Measurements from ENCODE around the gene HORMAD2.

The HORMAD2 gene

GRCh38 chr22:30144391-30144790 is 64.1 kb downstream of the HORMAD2 start:
- no peak overlapping the region for H2AFZ ChIP-seq (ENCODE audit: insufficient read depth, low read length, poor library complexity)
- DNase-seq, result no peak
- no CpG with 5 or more reads among the region's 5 CpGs for WGBS (ENCODE audit: extremely low coverage, insufficient coverage, insufficient read length)

GRCh38 chr22:30150212-30150611 is 69.9 kb downstream of the HORMAD2 start:
- DNase-seq, result no peak
- no peak overlapping the region for H3K4ac ChIP-seq (ENCODE audit: low read depth, low read length)
- H3K36me3 ChIP-seq (ENCODE audit: control insufficient read depth in 1 of 2, insufficient read depth in 2 of 2, low read length in 2 of 2), result no peaks in the 10 kb centered on the region
- no peak overlapping the region for H3K27ac ChIP-seq (ENCODE audit: low read depth, low read length)
- no peak overlapping the region for H3K4me3 ChIP-seq (ENCODE audit: low read depth, low read length)
- H2AFZ ChIP-seq (ENCODE audit: insufficient read depth, low read length, poor library complexity), result no peak overlapping the region
- no peaks in the 10 kb centered on the region for H3K79me1 ChIP-seq (ENCODE audit: low read length)
- no peak overlapping the region for H4K12ac ChIP-seq (ENCODE audit: low read depth, low read length)
- H3K27me3 ChIP-seq (ENCODE audit: insufficient read depth, low read length), result peaks cover 2% of the 10 kb centered on the region
- no peak overlapping the region for H2AK5ac ChIP-seq (ENCODE audit: low read length)
- no peak overlapping the region for H4K8ac ChIP-seq (ENCODE audit: low read depth, low read length)
- no peak overlapping the region for H3K14ac ChIP-seq (ENCODE audit: low read length)
- H4K91ac ChIP-seq (ENCODE audit: low read depth, low read length), result no peak overlapping the region
- H2BK5ac ChIP-seq (ENCODE audit: low read depth, low read length, poor library complexity), result no peak overlapping the region
- no peak overlapping the region for H3K4me2 ChIP-seq (ENCODE audit: low read length)
- H3K9ac ChIP-seq (ENCODE audit: low read length), result no peak overlapping the region
- no peaks in the 10 kb centered on the region for H3K79me2 ChIP-seq (ENCODE audit: control insufficient read depth, insufficient read depth, low read length, poor library complexity)
- no peaks in the 10 kb centered on the region for H3K4me1 ChIP-seq (ENCODE audit: control insufficient read depth in 1 of 2, insufficient read depth in 2 of 2, low read length in 2 of 2)
- WGBS (ENCODE audit: extremely low coverage, insufficient coverage, insufficient read length), result no CpG with 5 or more reads among the region's 1 CpG
- no peak overlapping the region for H2BK120ac ChIP-seq (ENCODE audit: insufficient read depth, low read length, poor library complexity)
- no peak overlapping the region for H3K18ac ChIP-seq (ENCODE audit: low read length)
- H2BK12ac ChIP-seq (ENCODE audit: low read length), result no peak overlapping the region
- H3K23ac ChIP-seq (ENCODE audit: low read length), result no peak overlapping the region
- no peaks in the 10 kb centered on the region for H3K9me3 ChIP-seq (ENCODE audit: insufficient read depth, low read depth, low read length)

More at GRCh38 chr22:30144391-30144790, 64.1 kb downstream of the HORMAD2 start:
- Histone ChIP-seq H2AK5ac (ENCODE audit: low read length) (no peak overlapping the region), H3K9ac (ENCODE audit: low read length) (no peak overlapping the region), H3K4me3 (ENCODE audit: low read depth, low read length) (no peak overlapping the region), H3K4me1 (ENCODE audit: control insufficient read depth in 1 of 2, insufficient read depth in 2 of 2, low read length in 2 of 2) (no peaks in the 10 kb centered on the region), H3K23ac (ENCODE audit: low read length) (no peak overlapping the region), H3K14ac (ENCODE audit: low read length) (no peak overlapping the region), H3K79me1 (ENCODE audit: low read length) (no peaks in the 10 kb centered on the region), H3K9me3 (ENCODE audit: insufficient read depth, low read depth, low read length) (peaks cover 2% of the 10 kb centered on the region), H3K27ac (ENCODE audit: low read depth, low read length) (no peak overlapping the region), H3K36me3 (ENCODE audit: control insufficient read depth in 1 of 2, insufficient read depth in 2 of 2, low read length in 2 of 2) (no peaks in the 10 kb centered on the region), H2BK5ac (ENCODE audit: low read depth, low read length, poor library complexity) (no peak overlapping the region), H2BK12ac (ENCODE audit: low read length) (no peak overlapping the region), H4K12ac (ENCODE audit: low read depth, low read length) (no peak overlapping the region), H3K4me2 (ENCODE audit: low read length) (no peak overlapping the region), H2BK120ac (ENCODE audit: insufficient read depth, low read length, poor library complexity) (no peak overlapping the region), H3K18ac (ENCODE audit: low read length) (no peak overlapping the region), H4K8ac (ENCODE audit: low read depth, low read length) (no peak overlapping the region), H3K4ac (ENCODE audit: low read depth, low read length) (no peak overlapping the region), H3K27me3 (ENCODE audit: insufficient read depth, low read length) (no peaks in the 10 kb centered on the region), H4K91ac (ENCODE audit: low read depth, low read length) (no peak overlapping the region), H3K79me2 (ENCODE audit: control insufficient read depth, insufficient read depth, low read length, poor library complexity) (no peaks in the 10 kb centered on the region)

GRCh38 chr22:30158277-30158676 is 78.0 kb downstream of the HORMAD2 start:
- no peak overlapping the region for H4K8ac ChIP-seq (ENCODE audit: low read depth, low read length)
- WGBS (ENCODE audit: extremely low coverage, insufficient coverage, insufficient read length), result no CpG with 5 or more reads among the region's 1 CpG
- H2AFZ ChIP-seq (ENCODE audit: insufficient read depth, low read length, poor library complexity), result no peak overlapping the region

GRCh38 chr22:30158744-30159500 is 78.7 kb downstream of the HORMAD2 start:
- Histone ChIP-seq H4K8ac (ENCODE audit: low read depth, low read length) (no peak overlapping the region), H3K4me2 (ENCODE audit: low read length) (no peak overlapping the region), H3K14ac (ENCODE audit: low read length) (no peak overlapping the region), H4K12ac (ENCODE audit: low read depth, low read length) (no peak overlapping the region), H3K36me3 (ENCODE audit: control insufficient read depth in 1 of 2, insufficient read depth in 2 of 2, low read length in 2 of 2) (no peaks in the 10 kb centered on the region), H2AK5ac (ENCODE audit: low read length) (no peak overlapping the region), H2BK12ac (ENCODE audit: low read length) (peak overlapping the region; percentile 64), H3K27ac (ENCODE audit: low read depth, low read length) (no peak overlapping the region), H3K23ac (ENCODE audit: low read length) (no peak overlapping the region), H3K4ac (ENCODE audit: low read depth, low read length) (no peak overlapping the region), H3K4me1 (ENCODE audit: control insufficient read depth in 1 of 2, insufficient read depth in 2 of 2, low read length in 2 of 2) (peaks cover 2% of the 10 kb centered on the region in 2 experiments), H3K9ac (ENCODE audit: low read length) (no peak overlapping the region), H3K79me1 (ENCODE audit: low read length) (no peaks in the 10 kb centered on the region), H2BK120ac (ENCODE audit: insufficient read depth, low read length, poor library complexity) (no peak overlapping the region), H2BK5ac (ENCODE audit: low read depth, low read length, poor library complexity) (no peak overlapping the region), H2AFZ (ENCODE audit: insufficient read depth, low read length, poor library complexity) (no peak overlapping the region), H3K4me3 (ENCODE audit: low read depth, low read length) (no peak overlapping the region), H3K79me2 (ENCODE audit: control insufficient read depth, insufficient read depth, low read length, poor library complexity) (no peaks in the 10 kb centered on the region), H3K18ac (ENCODE audit: low read length) (no peak overlapping the region), H3K27me3 (ENCODE audit: insufficient read depth, low read length) (peaks cover 2% of the 10 kb centered on the region), H3K9me3 (ENCODE audit: insufficient read depth, low read depth, low read length) (peaks cover 1% of the 10 kb centered on the region), H4K91ac (ENCODE audit: low read depth, low read length) (peak overlapping the region; percentile 14)
- no peak for DNase-seq
- no CpG with 5 or more reads among the region's 11 CpGs for WGBS (ENCODE audit: extremely low coverage, insufficient coverage, insufficient read length)

More at GRCh38 chr22:30158277-30158676, 78.0 kb downstream of the HORMAD2 start:
- no peak overlapping the region for H3K14ac ChIP-seq (ENCODE audit: low read length)
- no peak for DNase-seq
- H3K36me3 ChIP-seq (ENCODE audit: control insufficient read depth in 1 of 2, insufficient read depth in 2 of 2, low read length in 2 of 2), result no peaks in the 10 kb centered on the region
- H3K4me3 ChIP-seq (ENCODE audit: low read depth, low read length), result no peak overlapping the region
- no peak overlapping the region for H2AK5ac ChIP-seq (ENCODE audit: low read length)
- no peak overlapping the region for H2BK120ac ChIP-seq (ENCODE audit: insufficient read depth, low read length, poor library complexity)
- no peak overlapping the region for H3K23ac ChIP-seq (ENCODE audit: low read length)
- H2BK5ac ChIP-seq (ENCODE audit: low read depth, low read length, poor library complexity), result no peak overlapping the region
- no peaks in the 10 kb centered on the region for H3K79me1 ChIP-seq (ENCODE audit: low read length)
- no peak overlapping the region for H3K18ac ChIP-seq (ENCODE audit: low read length)
- no peak overlapping the region for H4K91ac ChIP-seq (ENCODE audit: low read depth, low read length)
- peaks cover 1% of the 10 kb centered on the region for H3K9me3 ChIP-seq (ENCODE audit: insufficient read depth, low read depth, low read length)
- no peaks in the 10 kb centered on the region for H3K79me2 ChIP-seq (ENCODE audit: control insufficient read depth, insufficient read depth, low read length, poor library complexity)
- H3K4me2 ChIP-seq (ENCODE audit: low read length), result no peak overlapping the region
- H4K12ac ChIP-seq (ENCODE audit: low read depth, low read length), result no peak overlapping the region
- H3K27me3 ChIP-seq (ENCODE audit: insufficient read depth, low read length), result peaks cover 2% of the 10 kb centered on the region
- H3K4ac ChIP-seq (ENCODE audit: low read depth, low read length), result no peak overlapping the region
- H3K4me1 ChIP-seq (ENCODE audit: control insufficient read depth in 1 of 2, insufficient read depth in 2 of 2, low read length in 2 of 2), result peaks cover 2% of the 10 kb centered on the region in 2 experiments
- no peak overlapping the region for H3K27ac ChIP-seq (ENCODE audit: low read depth, low read length)
- no peak overlapping the region for H3K9ac ChIP-seq (ENCODE audit: low read length)
- H2BK12ac ChIP-seq (ENCODE audit: low read length), result no peak overlapping the region

All from trophoblast cell (in vitro differentiated cells and primary cell).